Activated CD4-positive, alpha-beta T cell treated with anti-CD3 and anti-CD28 coated beads, Interleukin-2, amount 10 ng/mL, durations not matched to agents 7 days and 5 days (primary cell): ENCODE results near the gene PHKA2. TPM values are rescaled to one million over a fixed set of nuclear protein-coding genes. Genes with fewer than 3 reads are reported as not detected.
A peak's percentile ranks its signal among the peaks of the same experiment; 100 is the strongest.
"Not testable (repeated sequence)": the region's sequence is repeated elsewhere in the genome, so short reads cannot be mapped to it uniquely, and the experiment has no call there.

Experiments
- CTCF ChIA-PET: fragments of 350-600 bp; sonication (Branson Sonifier 250); formaldehyde crosslinking; loops from one replicate; lab custom pipeline; 2021; ENCODE audit warnings: antibody characterized with exemption; lab: Charles Lee
- POLR2A ChIA-PET: fragments of 350-600 bp; sonication (Branson Sonifier 250); formaldehyde crosslinking; loops from one replicate; lab custom pipeline; 2021; ENCODE audit warnings: antibody characterized with exemption; lab: Charles Lee
- DNase-seq: peaks from one replicate; pipeline ENCODE4 v3.0.0-alpha.2; 2020
- H3K27ac Mint-ChIP-seq: one replicate; pipeline ENCODE4 v1.8.0; 2021; ENCODE audit warnings: mild to moderate bottlenecking, moderate library complexity, mixed read lengths
- H3K27me3 Mint-ChIP-seq: one replicate; pipeline ENCODE4 v1.8.0; 2021; ENCODE audit warnings: mixed read lengths
- H3K36me3 Mint-ChIP-seq: one replicate; pipeline ENCODE4 v1.8.0; 2021; ENCODE audit warnings: low read depth, mixed read lengths
- H3K4me1 Mint-ChIP-seq: one replicate; pipeline ENCODE4 v1.8.0; 2021; ENCODE audit warnings: mixed read lengths
- H3K4me3 Mint-ChIP-seq: one replicate; pipeline ENCODE4 v1.8.0; 2021; ENCODE audit warnings: mild to moderate bottlenecking, moderate library complexity, mixed read lengths
- H3K9me3 Mint-ChIP-seq: one replicate; pipeline ENCODE4 v1.8.0; 2021; ENCODE audit warnings: mixed read lengths
- total RNA-seq, 2 experiments: library from RNA; stranded (reverse); gene quantifications; one replicate each; pipeline ENCODE4 v1.2.3, GENCODE V29; 2021

PHKA2 gene
- total RNA-seq, 2 experiments from 2014 or later: 27.5 to 27.8 TPM

- POLR2A ChIA-PET: no interaction called here
- no peak overlapping the region for H3K27ac Mint-ChIP-seq
Measured at GRCh38 chrX:18997916-18998315, 14.0 kb upstream of the PHKA2 start.

GRCh38 chrX:18996536-18996935, 12.6 kb upstream of the PHKA2 start:
- H3K27ac Mint-ChIP-seq: no peak overlapping the region
- no peak for DNase-seq
- H3K9me3 Mint-ChIP-seq: no peaks in the 10 kb centered on the region
- no peaks in the 10 kb centered on the region for H3K27me3 Mint-ChIP-seq
- no peak overlapping the region for H3K4me3 Mint-ChIP-seq
- CTCF ChIA-PET: no interaction called here
- H3K4me1 Mint-ChIP-seq: no peaks in the 10 kb centered on the region
- H3K36me3 Mint-ChIP-seq: no peaks in the 10 kb centered on the region
- POLR2A ChIA-PET: no interaction called here

More at GRCh38 chrX:18997916-18998315, 14.0 kb upstream of the PHKA2 start:
- H3K4me1 Mint-ChIP-seq: no peaks in the 10 kb centered on the region
- CTCF ChIA-PET: no interaction called here
- H3K27me3 Mint-ChIP-seq: no peaks in the 10 kb centered on the region
- no peaks in the 10 kb centered on the region for H3K36me3 Mint-ChIP-seq
- DNase-seq: no peak
- H3K9me3 Mint-ChIP-seq: no peaks in the 10 kb centered on the region
- no peak overlapping the region for H3K4me3 Mint-ChIP-seq

GRCh38 chrX:18995221-18995620, 11.3 kb upstream of the PHKA2 start:
- DNase-seq: no peak
- Mint-ChIP-seq H3K27me3 (no peaks in the 10 kb centered on the region), H3K27ac (no peak overlapping the region), H3K9me3 (no peaks in the 10 kb centered on the region), H3K4me3 (no peak overlapping the region), H3K4me1 (no peaks in the 10 kb centered on the region), H3K36me3 (no peaks in the 10 kb centered on the region)
- POLR2A ChIA-PET: no interaction called here
- CTCF ChIA-PET: interaction anchor here (0.7 kb wide), 1 partner anchor 9 kb away, joined by 3 read pairs; no protein-coding TSS in a partner anchor

GRCh38 chrX:18994713-18995112, 10.8 kb upstream of the PHKA2 start:
- CTCF ChIA-PET: interaction anchor here (0.7 kb wide), 1 partner anchor 9 kb away, joined by 3 read pairs; no protein-coding TSS in a partner anchor
- Mint-ChIP-seq H3K36me3 (no peaks in the 10 kb centered on the region), H3K27me3 (no peaks in the 10 kb centered on the region), H3K4me1 (no peaks in the 10 kb centered on the region), H3K27ac (no peak overlapping the region), H3K4me3 (no peak overlapping the region), H3K9me3 (no peaks in the 10 kb centered on the region)
- DNase-seq: no peak
- POLR2A ChIA-PET: no interaction called here

- ChIA-PET POLR2A (no interaction called here), CTCF (no interaction called here)
- Mint-ChIP-seq H3K27me3 (no peaks in the 10 kb centered on the region), H3K36me3 (no peaks in the 10 kb centered on the region), H3K4me3 (no peak overlapping the region), H3K27ac (no peak overlapping the region), H3K9me3 (no peaks in the 10 kb centered on the region), H3K4me1 (no peaks in the 10 kb centered on the region)
- no peak for DNase-seq
Measured at GRCh38 chrX:18992829-18993228, 8.9 kb upstream of the PHKA2 start.

- Mint-ChIP-seq H3K36me3 (no peaks in the 10 kb centered on the region), H3K9me3 (no peaks in the 10 kb centered on the region), H3K27me3 (no peaks in the 10 kb centered on the region), H3K4me3 (peak overlapping the region; percentile 75), H3K4me1 (peaks cover 20% of the 10 kb centered on the region), H3K27ac (peak overlapping the region; percentile 84)
- POLR2A ChIA-PET: no interaction called here
- DNase-seq: no peak
- CTCF ChIA-PET: no interaction called here
Measured at GRCh38 chrX:18985186-18985435, 1.2 kb upstream of the PHKA2 start.

GRCh38 chrX:18984381-18985185, 669 bp upstream of the PHKA2 start:
- DNase-seq: peak; percentile 83
- Mint-ChIP-seq H3K4me3 (peak overlapping the region; percentile 75), H3K4me1 (peaks cover 20% of the 10 kb centered on the region), H3K9me3 (no peaks in the 10 kb centered on the region), H3K27ac (peak overlapping the region; percentile 84), H3K27me3 (no peaks in the 10 kb centered on the region), H3K36me3 (no peaks in the 10 kb centered on the region)
- ChIA-PET POLR2A (no interaction called here), CTCF (no interaction called here)

- no peaks in the 10 kb centered on the region for H3K9me3 Mint-ChIP-seq
- H3K4me3 Mint-ChIP-seq: no peak overlapping the region
- no peaks in the 10 kb centered on the region for H3K36me3 Mint-ChIP-seq
- POLR2A ChIA-PET: no interaction called here
- peaks cover 20% of the 10 kb centered on the region for H3K4me1 Mint-ChIP-seq
- H3K27me3 Mint-ChIP-seq: no peaks in the 10 kb centered on the region
- H3K27ac Mint-ChIP-seq: no peak overlapping the region
- CTCF ChIA-PET: interaction anchor here (0.7 to 1.6 kb wide), 3 partner anchors 15 to 603 kb away, joined by 3 to 5 read pairs (median 4); no protein-coding TSS in a partner anchor
- no peak for DNase-seq
Measured at GRCh38 chrX:18981124-18981807, 2.6 kb downstream of the PHKA2 start.

- DNase-seq, POLR2A ChIA-PET, H3K27me3 Mint-ChIP-seq, H3K36me3 Mint-ChIP-seq, H3K4me3 Mint-ChIP-seq, H3K9me3 Mint-ChIP-seq, H3K27ac Mint-ChIP-seq: not testable (repeated sequence)
- CTCF ChIA-PET: interaction anchor here (0.7 kb wide), 1 partner anchor 602 kb away, joined by 5 read pairs; no protein-coding TSS in a partner anchor
- peaks cover 16% of the 10 kb centered on the region for H3K4me1 Mint-ChIP-seq
Measured at GRCh38 chrX:18980262-18980661, 3.7 kb downstream of the PHKA2 start.

GRCh38 chrX:18974993-18975392, 8.9 kb downstream of the PHKA2 start:
- Mint-ChIP-seq H3K4me1 (no peaks in the 10 kb centered on the region), H3K36me3 (no peaks in the 10 kb centered on the region), H3K4me3 (no peak overlapping the region), H3K27ac (no peak overlapping the region), H3K27me3 (no peaks in the 10 kb centered on the region), H3K9me3 (no peaks in the 10 kb centered on the region)
- ChIA-PET POLR2A (no interaction called here), CTCF (no interaction called here)
- DNase-seq: no peak

GRCh38 chrX:18973527-18974192, 10.3 kb downstream of the PHKA2 start:
- Mint-ChIP-seq H3K4me1 (no peaks in the 10 kb centered on the region), H3K4me3 (no peak overlapping the region), H3K36me3 (no peaks in the 10 kb centered on the region), H3K27ac (no peak overlapping the region), H3K27me3 (no peaks in the 10 kb centered on the region), H3K9me3 (no peaks in the 10 kb centered on the region)
- ChIA-PET CTCF (no interaction called here), POLR2A (no interaction called here)
- DNase-seq: no peak

- H3K4me3 Mint-ChIP-seq: no peak overlapping the region
- H3K27me3 Mint-ChIP-seq: no peaks in the 10 kb centered on the region
- H3K9me3 Mint-ChIP-seq: no peaks in the 10 kb centered on the region
- ChIA-PET CTCF (interaction anchor here (1.2 to 1.5 kb wide), 3 partner anchors 9 to 17 kb away, joined by 3 to 4 read pairs (median 4); no protein-coding TSS in a partner anchor), POLR2A (no interaction called here)
- no peaks in the 10 kb centered on the region for H3K36me3 Mint-ChIP-seq
- no peak overlapping the region for H3K27ac Mint-ChIP-seq
- DNase-seq: no peak
- no peaks in the 10 kb centered on the region for H3K4me1 Mint-ChIP-seq
Measured at GRCh38 chrX:18971506-18971905, 12.4 kb downstream of the PHKA2 start.

GRCh38 chrX:18970465-18970864, 13.4 kb downstream of the PHKA2 start:
- H3K27ac Mint-ChIP-seq: no peak overlapping the region
- ChIA-PET POLR2A (no interaction called here), CTCF (interaction anchor here (1.5 kb wide), 1 partner anchor 16 kb away, joined by 4 read pairs; no protein-coding TSS in a partner anchor)
- H3K4me3 Mint-ChIP-seq: no peak overlapping the region
- no peaks in the 10 kb centered on the region for H3K36me3 Mint-ChIP-seq
- no peaks in the 10 kb centered on the region for H3K27me3 Mint-ChIP-seq
- DNase-seq: no peak
- no peaks in the 10 kb centered on the region for H3K4me1 Mint-ChIP-seq
- no peaks in the 10 kb centered on the region for H3K9me3 Mint-ChIP-seq
